GM23338 (cell line): Measurements from ENCODE around the gene ASAP2. TPM values are rescaled to one million over a fixed set of nuclear protein-coding genes. Genes with fewer than 3 reads are reported as not detected.

Experiments used
- ATAC-seq: fragments of 200-7000 bp; cut with Tn5 transposase; 3 replicates; pipeline ENCODE4 v1.9.1; 2020
- DNase-seq: peaks from one replicate; pipeline ENCODE4 v3.0.0-alpha.2; 2015; ENCODE audit warnings: low spot score
- H2AFZ ChIP-seq: fragments of 200-600 bp; sonication (generic); 2 replicates; pipeline ENCODE4 v1.8.0; 2016; ENCODE audit warnings: antibody characterized with exemption, mild to moderate bottlenecking, moderate library complexity
- H3F3A ChIP-seq: fragments of 200-600 bp; sonication (generic); replicated peaks from 2 replicates; pipeline ENCODE4 v1.8.0; 2017; ENCODE audit warnings: antibody characterized with exemption, mixed run types, low read depth
- H3K27ac ChIP-seq: fragments of 200-600 bp; sonication (generic); 2 replicates; pipeline ENCODE4 v1.6.1; 2016; ENCODE audit warnings: low read depth
- H3K27me3 ChIP-seq: fragments of 200-600 bp; sonication (generic); 2 replicates; pipeline ENCODE4 v1.8.0; 2016; ENCODE audit warnings: mild to moderate bottlenecking, mixed run types, moderate library complexity; ENCODE audit not compliant: insufficient read depth
- H3K36me3 ChIP-seq: fragments of 200-600 bp; sonication (generic); 2 replicates; pipeline ENCODE4 v1.8.0; 2016; ENCODE audit warnings: mild to moderate bottlenecking; ENCODE audit not compliant: insufficient read depth
- H3K4me1 ChIP-seq: fragments of 200-600 bp; sonication (generic); 2 replicates; pipeline ENCODE4 v1.8.0; 2016; ENCODE audit warnings: mild to moderate bottlenecking, moderate library complexity; ENCODE audit not compliant: insufficient read depth
- H3K4me2 ChIP-seq: fragments of 200-600 bp; sonication (generic); 2 replicates; pipeline ENCODE4 v1.7.1; 2017; ENCODE audit warnings: mixed run types
- H3K4me3 ChIP-seq: fragments of 200-600 bp; sonication (generic); 2 replicates; pipeline ENCODE4 v1.6.1; 2016; ENCODE audit warnings: mixed run types
- H3K79me2 ChIP-seq: fragments of 200-600 bp; sonication (generic); replicated peaks from 2 replicates; pipeline ENCODE4 v1.8.0; 2017; ENCODE audit warnings: mild to moderate bottlenecking; ENCODE audit not compliant: insufficient read depth
- H3K9me2 ChIP-seq: fragments of 200-600 bp; sonication (generic); 2 replicates; pipeline ENCODE4 v1.8.0; 2017; ENCODE audit not compliant: insufficient read depth
- H4K20me1 ChIP-seq: fragments of 200-600 bp; sonication (generic); replicated peaks from 2 replicates; pipeline ENCODE4 v1.8.0; 2017; ENCODE audit warnings: mild to moderate bottlenecking; ENCODE audit not compliant: insufficient read depth
- H3K27ac Mint-ChIP-seq: 2 replicates; pipeline ENCODE4 v1.8.0; 2020; ENCODE audit warnings: inconsistent platforms, mild to moderate bottlenecking, moderate library complexity, mixed read lengths
- H3K27me3 Mint-ChIP-seq: 3 replicates; pipeline ENCODE4 v1.8.0; 2022; ENCODE audit warnings: low read depth, mild to moderate bottlenecking, moderate library complexity, mixed read lengths, inconsistent platforms; ENCODE audit not compliant: insufficient read depth, poor library complexity
- H3K36me3 Mint-ChIP-seq: 3 replicates; pipeline ENCODE4 v1.8.0; 2021; ENCODE audit warnings: low read depth, mild to moderate bottlenecking, inconsistent platforms, moderate library complexity, mixed read lengths
- H3K4me1 Mint-ChIP-seq: 3 replicates; pipeline ENCODE4 v1.8.0; 2020; ENCODE audit warnings: mild to moderate bottlenecking, inconsistent platforms, mixed read lengths
- H3K4me3 Mint-ChIP-seq: 3 replicates; pipeline ENCODE4 v1.8.0; 2021; ENCODE audit warnings: moderate library complexity, mild to moderate bottlenecking, inconsistent platforms, mixed read lengths
- H3K9me3 Mint-ChIP-seq: 3 replicates; pipeline ENCODE4 v1.8.0; 2020; ENCODE audit warnings: moderate library complexity, mild to moderate bottlenecking, inconsistent platforms, mixed read lengths
- CTCF ChIP-seq, 2 experiments: fragments of 200-600 bp in 1 of 2; sonication (generic) in 1 of 2; conservative IDR thresholded peaks; 2 replicates each; pipeline versions ENCODE4 v1.5.1 to v1.6.1; 2016 to 2017; ENCODE audit warnings: antibody characterized with exemption in 2 of 2, low read depth in 2 of 2, mild to moderate bottlenecking in 2 of 2, moderate library complexity in 1 of 2
- ETS1 ChIP-seq: IDR thresholded peaks from 2 replicates; pipeline ENCODE4 v1.6.1; 2016; ENCODE audit warnings: antibody characterized with exemption
- EZH2phosphoT487 ChIP-seq: fragments of 200-600 bp; sonication (generic); IDR thresholded peaks from one replicate; pipeline ENCODE4 v1.8.1; 2018; ENCODE audit warnings: antibody characterized with exemption; ENCODE audit not compliant: unreplicated experiment
- JUNB ChIP-seq: IDR thresholded peaks from one replicate; pipeline ENCODE4 v1.6.1; 2016; ENCODE audit warnings: antibody characterized with exemption; ENCODE audit not compliant: unreplicated experiment
- POLR2AphosphoS5 ChIP-seq: IDR thresholded peaks from 2 replicates; pipeline ENCODE4 v1.6.1; 2016; ENCODE audit warnings: antibody characterized with exemption, low read depth
- REST ChIP-seq: IDR thresholded peaks from one replicate; pipeline ENCODE4 v1.6.1; 2018; ENCODE audit warnings: antibody characterized with exemption; ENCODE audit not compliant: unreplicated experiment
- STAT1 ChIP-seq: IDR thresholded peaks from one replicate; pipeline ENCODE4 v1.6.1; 2016; ENCODE audit warnings: antibody characterized with exemption; ENCODE audit not compliant: unreplicated experiment
- ZNF114 ChIP-seq: fragments of 250-450 bp; sonication (Bioruptor Pico); IDR thresholded peaks from 2 replicates; pipeline ENCODE4 v1.5.0; 2020; ENCODE audit warnings: mild to moderate bottlenecking, moderate library complexity
- polyA plus RNA-seq: library from polyadenylated mRNA; unstranded; fragments of >200 nt; fragmentation: Nextera tagmentation; extraction: Ambion mirVana; gene quantifications from 2 replicates; pipeline ENCODE4 v1.2.1, GENCODE V29; 2016
- total RNA-seq: library from RNA; depleted of rRNA; stranded (reverse); fragments of >200 nt; shearing (Covaris generic); gene quantifications from 2 replicates; pipeline ENCODE4 v1.2.3, GENCODE V29; 2014

The ASAP2 gene
- total and polyA plus RNA-seq, 2 experiments from 2014 or later: 2.6 to 15.6 TPM

GRCh38 chr2:9291331-9291730 lies 84.7 kb downstream of the ASAP2 start:
- Histone ChIP-seq H3K4me1 (peaks cover 17% of the 10 kb centered on the region), H3K9me2 (no peaks in the 10 kb centered on the region; the same call in 1 of the 2 replicates), H3F3A (no peaks in the 10 kb centered on the region), H4K20me1 (peaks cover 5% of the 10 kb centered on the region), H3K27me3 (no peaks in the 10 kb centered on the region), H3K4me3 (no peak overlapping the region), H3K79me2 (peaks cover 17% of the 10 kb centered on the region; the same call in 1 of the 2 replicates), H2AFZ (no peak overlapping the region), H3K27ac (no peak overlapping the region), H3K4me2 (no peak overlapping the region), H3K36me3 (no peaks in the 10 kb centered on the region)
- Mint-ChIP-seq H3K27ac (no peak overlapping the region), H3K27me3 (peaks cover 7% of the 10 kb centered on the region), H3K36me3 (peaks cover 14% of the 10 kb centered on the region), H3K4me3 (no peak overlapping the region), H3K9me3 (no peaks in the 10 kb centered on the region), H3K4me1 (peaks cover 31% of the 10 kb centered on the region)
- DNase-seq: no peak
- no peak for TF ChIP-seq STAT1
- ATAC-seq: no peak

- H3K9me2 ChIP-seq: no peaks in the 10 kb centered on the region; the same call in 1 of the 2 replicates
- H3K36me3 Mint-ChIP-seq: peaks cover 14% of the 10 kb centered on the region
- peaks cover 17% of the 10 kb centered on the region for H3K79me2 ChIP-seq
- DNase-seq (no peak), ATAC-seq (no peak)
- peaks cover 31% of the 10 kb centered on the region for H3K4me1 Mint-ChIP-seq
- no peaks in the 10 kb centered on the region for H3F3A ChIP-seq
- H3K36me3 ChIP-seq: no peaks in the 10 kb centered on the region
- peaks cover 17% of the 10 kb centered on the region for H3K4me1 ChIP-seq
- H3K27me3 Mint-ChIP-seq: peaks cover 7% of the 10 kb centered on the region
- TF ChIP-seq JUNB: no peak
- no peak for TF ChIP-seq ZNF114 (CRISPR knock-in tag)
- no peak for TF ChIP-seq POLR2AphosphoS5
- no peak for TF ChIP-seq EZH2phosphoT487
- no peak for TF ChIP-seq REST
- H3K4me3 ChIP-seq: no peak overlapping the region
- H3K27me3 ChIP-seq: no peaks in the 10 kb centered on the region
- H3K4me3 Mint-ChIP-seq: no peak overlapping the region
- no peaks in the 10 kb centered on the region for H3K9me3 Mint-ChIP-seq
- H2AFZ ChIP-seq: no peak overlapping the region
- H3K27ac ChIP-seq: no peak overlapping the region
- H4K20me1 ChIP-seq: peaks cover 5% of the 10 kb centered on the region
- no peak overlapping the region for H3K4me2 ChIP-seq
- H3K27ac Mint-ChIP-seq: no peak overlapping the region
These were observed 85.3 kb downstream of the ASAP2 start for GRCh38 chr2:9291866-9292265.

GRCh38 chr2:9292426-9292825 lies 85.8 kb downstream of the ASAP2 start:
- Histone ChIP-seq H3K4me2 (no peak overlapping the region), H3K4me1 (peaks cover 17% of the 10 kb centered on the region), H3K79me2 (peaks cover 21% of the 10 kb centered on the region), H3K27ac (no peak overlapping the region), H3K27me3 (no peaks in the 10 kb centered on the region), H4K20me1 (peaks cover 5% of the 10 kb centered on the region), H2AFZ (no peak overlapping the region), H3F3A (no peaks in the 10 kb centered on the region), H3K9me2 (no peaks in the 10 kb centered on the region; the same call in 1 of the 2 replicates), H3K36me3 (no peaks in the 10 kb centered on the region), H3K4me3 (no peak overlapping the region)
- DNase-seq (no peak), ATAC-seq (no peak)
- peaks cover 6% of the 10 kb centered on the region for H3K27me3 Mint-ChIP-seq
- H3K27ac Mint-ChIP-seq: no peak overlapping the region
- H3K4me3 Mint-ChIP-seq: no peak overlapping the region
- peaks cover 8% of the 10 kb centered on the region; the same call in 2 of the 3 replicates for H3K36me3 Mint-ChIP-seq
- TF ChIP-seq ETS1: no peak
- no peak for TF ChIP-seq CTCF (conservative IDR thresholded peaks at IDR 0.05; ENCODE audit: low read depth in 2 of 2)
- H3K4me1 Mint-ChIP-seq: peaks cover 28% of the 10 kb centered on the region
- no peaks in the 10 kb centered on the region for H3K9me3 Mint-ChIP-seq
